ENCODE results near the gene CLSTN2.

The CLSTN2 gene

DNA sequence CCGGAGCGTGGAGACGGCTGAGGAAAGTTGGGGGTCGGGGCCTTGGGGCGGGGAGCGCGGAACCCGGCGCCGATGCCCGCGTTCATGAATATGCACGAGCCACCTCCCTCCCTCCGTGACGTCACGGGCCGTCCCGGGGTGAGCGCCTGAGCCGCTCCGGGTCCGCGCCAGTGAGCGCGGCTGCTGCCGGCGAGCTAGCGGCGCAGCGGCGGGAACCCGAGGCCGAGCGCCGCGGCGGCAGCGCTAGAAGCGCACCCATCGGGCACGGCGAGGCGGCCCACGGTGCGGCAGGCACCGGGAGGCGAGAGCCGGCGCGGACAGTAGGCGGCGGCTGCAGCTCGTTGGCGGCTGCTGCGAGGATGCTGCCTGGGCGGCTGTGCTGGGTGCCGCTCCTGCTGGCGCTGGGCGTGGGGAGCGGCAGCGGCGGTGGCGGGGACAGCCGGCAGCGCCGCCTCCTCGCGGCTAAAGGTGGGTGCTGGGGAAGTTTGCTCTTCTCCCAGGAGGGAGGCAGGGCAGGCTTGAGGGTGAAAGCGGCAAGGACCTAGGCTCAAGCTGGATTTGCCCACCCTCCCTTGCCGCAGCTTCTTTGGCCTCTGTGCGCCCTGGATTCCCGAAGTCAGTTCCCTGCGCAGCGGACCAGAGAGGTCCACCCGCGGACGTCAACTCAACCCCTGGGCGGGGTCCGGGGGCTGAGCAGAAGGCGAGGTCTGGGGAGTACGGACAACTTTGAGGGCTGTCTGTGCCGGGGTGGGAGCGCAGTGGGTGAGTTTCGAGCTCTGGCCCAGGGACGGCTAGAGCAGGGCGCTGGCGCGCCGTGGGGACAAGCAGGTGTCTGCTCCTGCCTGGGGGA lies at the start of gene CLSTN2:
CLSTN2 (plus strand) TSS at position 170 of the 850 bp plus-strand sequence.
- no peaks in the 10 kb centered on the region for H3K4me1 ChIP-seq (ENCODE audit: control insufficient read depth, low read length)
- H3K27ac ChIP-seq (ENCODE audit: low read depth, low read length) = no peak within 1 kb of the TSS
- H3F3A ChIP-seq (ENCODE audit: control insufficient read depth, insufficient read depth) = no peaks in the 10 kb centered on the region
- no peaks in the 10 kb centered on the region for H3K36me3 ChIP-seq (ENCODE audit: control insufficient read depth, low read length)
- peak within 1 kb of the TSS; percentile 17; the same call in 1 of the 2 replicates for H3K4me2 ChIP-seq (ENCODE audit: low read length)
- no peaks in the 10 kb centered on the region for H4K20me1 ChIP-seq (ENCODE audit: control insufficient read depth, insufficient read depth, low read depth, low read length)
- no peaks in the 10 kb centered on the region for H3K9me2 ChIP-seq (replicated peaks; ENCODE audit: control insufficient read depth, low read length)
- TF ChIP-seq CTCF (IDR thresholded peaks at IDR 0.05; ENCODE audit: low read depth, low read length, poor library complexity, severe bottlenecking) (no peak), EZH2phosphoT487 (IDR thresholded peaks at IDR 0.05; ENCODE audit: borderline replicate concordance, low read length) (no peak)
- no peaks in the 10 kb centered on the region for H3K9me3 ChIP-seq (ENCODE audit: control insufficient read depth, insufficient read depth, low read length)
- no peak within 1 kb of the TSS for H3K4me3 ChIP-seq (ENCODE audit: low read length)
- peaks cover 22% of the 10 kb centered on the region for H3K27me3 ChIP-seq (ENCODE audit: control insufficient read depth, low read length)
- H3K79me2 ChIP-seq (ENCODE audit: control insufficient read depth, low read length) = no peaks in the 10 kb centered on the region

- no peaks in the 10 kb centered on the region for H3K27me3 ChIP-seq (ENCODE audit: control insufficient read depth, low read length)
- no peak overlapping the region for H3K4me2 ChIP-seq (ENCODE audit: low read length)
- H3K9me2 ChIP-seq (replicated peaks; ENCODE audit: control insufficient read depth, low read length) = no peaks in the 10 kb centered on the region
- H3K9me3 ChIP-seq (ENCODE audit: control insufficient read depth, insufficient read depth, low read length) = no peaks in the 10 kb centered on the region
- H3K4me3 ChIP-seq (ENCODE audit: low read length) = no peak overlapping the region
- TF ChIP-seq EZH2phosphoT487 (IDR thresholded peaks at IDR 0.05; ENCODE audit: borderline replicate concordance, low read length) (no peak), CTCF (IDR thresholded peaks at IDR 0.05; ENCODE audit: low read depth, low read length, poor library complexity, severe bottlenecking) (no peak)
- no peak overlapping the region for H3K27ac ChIP-seq (ENCODE audit: low read depth, low read length)
- H4K20me1 ChIP-seq (ENCODE audit: control insufficient read depth, insufficient read depth, low read depth, low read length) = no peaks in the 10 kb centered on the region
- no peaks in the 10 kb centered on the region for H3K79me2 ChIP-seq (ENCODE audit: control insufficient read depth, low read length)
- no peaks in the 10 kb centered on the region for H3K4me1 ChIP-seq (ENCODE audit: control insufficient read depth, low read length)
- H3F3A ChIP-seq (ENCODE audit: control insufficient read depth, insufficient read depth) = no peaks in the 10 kb centered on the region
- no peaks in the 10 kb centered on the region for H3K36me3 ChIP-seq (ENCODE audit: control insufficient read depth, low read length)
Observed at GRCh38 chr3:139887431-139887830, 47.6 kb upstream of the CLSTN2 start.

GRCh38 chr3:139888561-139889140 lies 46.3 kb upstream of the CLSTN2 start:
- Histone ChIP-seq H3K9me3 (ENCODE audit: control insufficient read depth, insufficient read depth, low read length) (no peaks in the 10 kb centered on the region), H3K4me1 (ENCODE audit: control insufficient read depth, low read length) (no peaks in the 10 kb centered on the region), H4K20me1 (ENCODE audit: control insufficient read depth, insufficient read depth, low read depth, low read length) (no peaks in the 10 kb centered on the region), H3F3A (ENCODE audit: control insufficient read depth, insufficient read depth) (no peaks in the 10 kb centered on the region), H3K79me2 (ENCODE audit: control insufficient read depth, low read length) (no peaks in the 10 kb centered on the region), H3K36me3 (ENCODE audit: control insufficient read depth, low read length) (no peaks in the 10 kb centered on the region), H3K27me3 (ENCODE audit: control insufficient read depth, low read length) (no peaks in the 10 kb centered on the region), H3K4me3 (ENCODE audit: low read length) (no peak overlapping the region), H3K9me2 (replicated peaks; ENCODE audit: control insufficient read depth, low read length) (no peaks in the 10 kb centered on the region), H3K4me2 (ENCODE audit: low read length) (no peak overlapping the region), H3K27ac (ENCODE audit: low read depth, low read length) (no peak overlapping the region)
- no peak for TF ChIP-seq CTCF (IDR thresholded peaks at IDR 0.05; ENCODE audit: low read depth, low read length, poor library complexity, severe bottlenecking)
- no peak for TF ChIP-seq EZH2phosphoT487 (IDR thresholded peaks at IDR 0.05; ENCODE audit: borderline replicate concordance, low read length)

Data from DOHH2 (cell line).